Natural killer cell (primary cell): ENCODE data around the gene PLCH2. TPM values are rescaled to one million over a fixed set of nuclear protein-coding genes. Genes with fewer than 3 reads are reported as not detected.

ENCODE experiments used
- ATAC-seq, 3 donors: fragments of 150-1000 bp in 2 of 3; fragments of 200-7000 bp in 1 of 3; cut with Tn5 transposase; 1 replicate in 1 of 3; 2 replicates in 2 of 3; pipeline ENCODE4 v1.10.0; 2021; ENCODE audit warnings: mild to moderate bottlenecking in 2 of 3, moderate library complexity in 2 of 3
- DNase-seq, 2 donors: peaks; one replicate each; pipeline versions ENCODE4 v3.0.0 to v3.0.0-alpha.2; 2013 to 2021; ENCODE audit warnings: mixed read lengths in 1 of 2
- H3K27ac ChIP-seq: one replicate; pipeline ENCODE4 v1.5.1; 2013; ENCODE audit warnings: mild to moderate bottlenecking, low read length
- H3K27me3 ChIP-seq: one replicate; pipeline ENCODE4 v1.6.1; 2013; ENCODE audit warnings: low read length; ENCODE audit not compliant: control insufficient read depth, insufficient read depth
- H3K36me3 ChIP-seq: one replicate; pipeline ENCODE4 v1.6.1; 2013; ENCODE audit warnings: low read length; ENCODE audit not compliant: control insufficient read depth, insufficient read depth
- H3K4me1 ChIP-seq: one replicate; pipeline ENCODE4 v1.6.1; 2013; ENCODE audit warnings: low read length; ENCODE audit not compliant: control insufficient read depth, insufficient read depth
- H3K4me3 ChIP-seq: one replicate; pipeline ENCODE4 v1.5.1; 2013; ENCODE audit warnings: low read length
- H3K9me3 ChIP-seq: one replicate; pipeline ENCODE4 v1.6.1; 2013; ENCODE audit warnings: low read length; ENCODE audit not compliant: control insufficient read depth, insufficient read depth
- H3K27ac Mint-ChIP-seq, 2 donors: one replicate each; pipeline ENCODE4 v1.8.0; 2022; ENCODE audit warnings: mild to moderate bottlenecking in 2 of 2, mixed read lengths in 2 of 2, moderate library complexity in 1 of 2
- H3K27me3 Mint-ChIP-seq, 2 donors: one replicate each; pipeline ENCODE4 v1.8.0; 2022; ENCODE audit warnings: low read depth in 2 of 2, mixed read lengths in 2 of 2
- H3K36me3 Mint-ChIP-seq: one replicate; pipeline ENCODE4 v1.8.0; 2022; ENCODE audit warnings: mixed read lengths
- H3K4me1 Mint-ChIP-seq, 2 donors: one replicate each; pipeline ENCODE4 v1.8.0; 2022; ENCODE audit warnings: mixed read lengths in 2 of 2
- H3K4me3 Mint-ChIP-seq: one replicate; pipeline ENCODE4 v1.8.0; 2022; ENCODE audit warnings: mild to moderate bottlenecking, moderate library complexity, mixed read lengths
- H3K9me3 Mint-ChIP-seq, 2 donors: one replicate each; pipeline ENCODE4 v1.8.0; 2022; ENCODE audit warnings: mixed read lengths in 2 of 2
- WGBS: methylation state at CpG from one replicate; pipeline ENCODE4 v1.1.7; 2013; ENCODE audit warnings: missing lambda C conversion rate; ENCODE audit not compliant: insufficient coverage; 5-methylcytosine and 5-hydroxymethylcytosine counted together
- intact Hi-C: fragments of 100-400 bp; cut with micrococcal nuclease; formaldehyde crosslinking; loops from one replicate; pipeline ENCODE4 v1.14.2; 2022
- total RNA-seq, 4 donors: library from RNA; stranded (reverse); fragments of 120-200 nt in 1 of 4; gene quantifications; one replicate each; pipeline versions ENCODE4 v1.2.3 to v1.2.4, GENCODE V29; 2013 to 2022
- TF ChIP-seq, protein P1 (sequence below): fragments of 200-600 bp; IDR thresholded peaks from one replicate; pipeline ENCODE4 v1.8.0; 2022; ENCODE audit warnings: antibody characterized with exemption

The PLCH2 gene
- total RNA-seq, 3 donors from 2014 or later (not counting 1 experiment from before 2014, with no cell fraction given) = 77.1 to 116 (median 106) TPM

DNA sequence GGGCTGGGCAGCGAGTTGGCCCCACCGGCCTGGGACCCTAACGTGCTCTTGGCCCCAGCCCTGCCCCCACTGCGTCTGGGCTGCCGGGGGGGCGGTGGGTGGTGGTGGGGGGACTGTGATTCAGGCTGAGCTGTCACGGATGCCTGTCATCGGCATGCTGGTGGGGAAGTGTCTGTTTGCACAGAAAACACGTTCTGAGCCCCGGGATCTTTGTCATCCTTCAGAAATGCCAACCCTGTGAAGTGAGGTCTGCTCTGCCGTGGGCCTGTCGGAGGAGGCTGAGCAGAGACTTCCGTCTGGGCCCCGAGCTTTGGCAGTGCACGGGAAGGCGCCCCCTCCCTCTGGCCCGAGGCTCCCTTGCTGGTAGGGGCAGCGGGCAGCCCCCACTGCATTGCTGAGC is 24.3 kb upstream of the PLCH2 start:
- no peak overlapping the region for H3K4me3 Mint-ChIP-seq
- no peak for DNase-seq
- no peak overlapping the region for H3K4me3 ChIP-seq
- H3K9me3 ChIP-seq = no peaks in the 10 kb centered on the region
- H3K36me3 Mint-ChIP-seq = no peaks in the 10 kb centered on the region
- WGBS = 51% methylated on average over 18 of the region's 18 CpGs
- no peak overlapping the region for H3K27ac ChIP-seq
- H3K9me3 Mint-ChIP-seq = no peaks in the 10 kb centered on the region
- no peak for ATAC-seq
- H3K36me3 ChIP-seq = no peaks in the 10 kb centered on the region
- no peak overlapping the region for H3K27ac Mint-ChIP-seq
- H3K4me1 ChIP-seq = no peaks in the 10 kb centered on the region
- intact Hi-C loops = no loop called here
- no peaks in the 10 kb centered on the region for H3K27me3 Mint-ChIP-seq
- TF ChIP-seq, protein P1, sequence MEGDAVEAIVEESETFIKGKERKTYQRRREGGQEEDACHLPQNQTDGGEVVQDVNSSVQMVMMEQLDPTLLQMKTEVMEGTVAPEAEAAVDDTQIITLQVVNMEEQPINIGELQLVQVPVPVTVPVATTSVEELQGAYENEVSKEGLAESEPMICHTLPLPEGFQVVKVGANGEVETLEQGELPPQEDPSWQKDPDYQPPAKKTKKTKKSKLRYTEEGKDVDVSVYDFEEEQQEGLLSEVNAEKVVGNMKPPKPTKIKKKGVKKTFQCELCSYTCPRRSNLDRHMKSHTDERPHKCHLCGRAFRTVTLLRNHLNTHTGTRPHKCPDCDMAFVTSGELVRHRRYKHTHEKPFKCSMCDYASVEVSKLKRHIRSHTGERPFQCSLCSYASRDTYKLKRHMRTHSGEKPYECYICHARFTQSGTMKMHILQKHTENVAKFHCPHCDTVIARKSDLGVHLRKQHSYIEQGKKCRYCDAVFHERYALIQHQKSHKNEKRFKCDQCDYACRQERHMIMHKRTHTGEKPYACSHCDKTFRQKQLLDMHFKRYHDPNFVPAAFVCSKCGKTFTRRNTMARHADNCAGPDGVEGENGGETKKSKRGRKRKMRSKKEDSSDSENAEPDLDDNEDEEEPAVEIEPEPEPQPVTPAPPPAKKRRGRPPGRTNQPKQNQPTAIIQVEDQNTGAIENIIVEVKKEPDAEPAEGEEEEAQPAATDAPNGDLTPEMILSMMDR = no peak
- H3K27me3 ChIP-seq = no peaks in the 10 kb centered on the region
- H3K4me1 Mint-ChIP-seq = peaks cover 0 to 5% of the 10 kb centered on the region in 2 donors

GRCh38 chr1:2452201-2452931 is 23.7 kb upstream of the PLCH2 start:
- H3K27me3 Mint-ChIP-seq = no peaks in the 10 kb centered on the region
- DNase-seq = no peak
- no peak overlapping the region for H3K27ac ChIP-seq
- 79% methylated on average over 20 of the region's 21 CpGs for WGBS
- H3K27ac Mint-ChIP-seq = no peak overlapping the region
- H3K4me1 ChIP-seq = peaks cover 2% of the 10 kb centered on the region
- no peak overlapping the region for H3K4me3 ChIP-seq
- H3K36me3 Mint-ChIP-seq = no peaks in the 10 kb centered on the region
- no peak for ATAC-seq
- TF ChIP-seq, protein P1 = no peak
- no peaks in the 10 kb centered on the region for H3K36me3 ChIP-seq
- H3K9me3 ChIP-seq = no peaks in the 10 kb centered on the region
- H3K9me3 Mint-ChIP-seq = no peaks in the 10 kb centered on the region
- peaks cover 2 to 5% of the 10 kb centered on the region in 2 donors for H3K4me1 Mint-ChIP-seq
- no peaks in the 10 kb centered on the region for H3K27me3 ChIP-seq
- intact Hi-C loops = no loop called here
- no peak overlapping the region for H3K4me3 Mint-ChIP-seq

DNA sequence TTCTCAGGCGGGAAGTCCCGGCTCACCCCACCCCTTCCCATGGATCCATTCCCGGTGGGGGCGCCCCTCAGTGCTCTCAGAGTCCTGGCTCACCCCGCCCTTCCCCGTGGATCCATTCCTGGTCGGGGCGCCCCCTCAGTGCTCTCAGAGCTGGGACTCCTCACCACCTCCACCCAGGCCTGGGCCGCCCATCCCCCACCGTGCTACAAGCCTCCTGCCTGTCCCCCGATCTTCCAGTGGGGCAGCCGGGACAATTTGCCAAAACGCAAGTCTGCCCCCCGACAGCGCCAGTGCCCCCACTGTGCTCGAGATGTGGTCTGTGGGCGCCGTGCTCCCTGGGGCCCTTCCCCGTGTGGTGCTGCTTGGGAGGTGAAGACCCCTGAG is 23.2 kb upstream of the PLCH2 start:
- DNase-seq (no peak), ATAC-seq (no peak)
- H3K36me3 ChIP-seq = no peaks in the 10 kb centered on the region
- 89% methylated on average over 19 of the region's 19 CpGs for WGBS
- H3K4me3 Mint-ChIP-seq = no peak overlapping the region
- no peaks in the 10 kb centered on the region for H3K9me3 ChIP-seq
- no peak overlapping the region for H3K4me3 ChIP-seq
- H3K36me3 Mint-ChIP-seq = no peaks in the 10 kb centered on the region
- peaks cover 4% of the 10 kb centered on the region for H3K4me1 ChIP-seq
- H3K27me3 Mint-ChIP-seq = no peaks in the 10 kb centered on the region
- peaks cover 5% of the 10 kb centered on the region in 2 donors for H3K4me1 Mint-ChIP-seq
- intact Hi-C loops = no loop called here
- H3K27ac Mint-ChIP-seq = no peak overlapping the region
- no peaks in the 10 kb centered on the region for H3K9me3 Mint-ChIP-seq
- no peak overlapping the region for H3K27ac ChIP-seq
- no peaks in the 10 kb centered on the region for H3K27me3 ChIP-seq
- TF ChIP-seq, protein P1 = no peak

GRCh38 chr1:2454227-2454626 is 21.9 kb upstream of the PLCH2 start:
- Histone ChIP-seq H3K36me3 (no peaks in the 10 kb centered on the region), H3K9me3 (no peaks in the 10 kb centered on the region), H3K27me3 (no peaks in the 10 kb centered on the region), H3K4me1 (peaks cover 4% of the 10 kb centered on the region), H3K4me3 (no peak overlapping the region), H3K27ac (no peak overlapping the region)
- ATAC-seq (no peak), DNase-seq (no peak)
- Mint-ChIP-seq H3K4me1 (peaks cover 5% of the 10 kb centered on the region in 2 donors), H3K27me3 (no peaks in the 10 kb centered on the region), H3K4me3 (no peak overlapping the region), H3K27ac (no peak overlapping the region), H3K36me3 (no peaks in the 10 kb centered on the region), H3K9me3 (no peaks in the 10 kb centered on the region)
- TF ChIP-seq, protein P1 = no peak
- intact Hi-C loops = no loop called here
- WGBS = 83% methylated on average over 10 of the region's 10 CpGs
